ENCODE data around the gene UNC80.

Gene UNC80

GRCh38 chr2:209767316-209767715, 4.3 kb upstream of the UNC80 start:
- ChIA-PET POLR2A (no interaction called here), CTCF (no interaction called here)
- no peak for TF ChIP-seq CTBP1 (IDR thresholded peaks at IDR 0.05; ENCODE audit: borderline replicate concordance)
- TF ChIP-seq LEF1 (IDR thresholded peaks at IDR 0.05; ENCODE audit: borderline replicate concordance) = no peak
- no peak for TF ChIP-seq HDGF (IDR thresholded peaks at IDR 0.05; ENCODE audit: borderline replicate concordance)
- TF ChIP-seq ZNF384 (IDR thresholded peaks at IDR 0.05) = no peak
- no peak for TF ChIP-seq FOXK2 (IDR thresholded peaks at IDR 0.05)
- no peak for TF ChIP-seq FOXA1 (IDR thresholded peaks at IDR 0.05)
- TF ChIP-seq PKNOX1 (IDR thresholded peaks at IDR 0.05) = no peak
- no peak for TF ChIP-seq ARNT (IDR thresholded peaks at IDR 0.05)
- no peak for TF ChIP-seq ELF4 (IDR thresholded peaks at IDR 0.05)
- no peak for DNase-seq (ENCODE audit: extremely low spot score)

- no peak for DNase-seq (ENCODE audit: extremely low spot score)
- POLR2A ChIA-PET = no interaction called here
- TF ChIP-seq HDGF (IDR thresholded peaks at IDR 0.05; ENCODE audit: borderline replicate concordance) = no peak
- no peak for TF ChIP-seq ZNF384 (IDR thresholded peaks at IDR 0.05)
- TF ChIP-seq PKNOX1 (IDR thresholded peaks at IDR 0.05) = no peak
- TF ChIP-seq FOXM1 (IDR thresholded peaks at IDR 0.05; ENCODE audit: borderline replicate concordance) = no peak
- TF ChIP-seq ELF4 (IDR thresholded peaks at IDR 0.05) = no peak
- no peak for TF ChIP-seq SUZ12 (IDR thresholded peaks at IDR 0.05)
- no peak for TF ChIP-seq NFRKB (IDR thresholded peaks at IDR 0.05)
- TF ChIP-seq FOXK2 (IDR thresholded peaks at IDR 0.05) = no peak
- TF ChIP-seq SP1 (IDR thresholded peaks at IDR 0.05) = no peak
- TF ChIP-seq FOXA1 (IDR thresholded peaks at IDR 0.05) = no peak
- no peak for TF ChIP-seq BHLHE40 (IDR thresholded peaks at IDR 0.05; ENCODE audit: borderline replicate concordance)
- TF ChIP-seq ARNT (IDR thresholded peaks at IDR 0.05) = no peak
- no peak for TF ChIP-seq LEF1 (IDR thresholded peaks at IDR 0.05; ENCODE audit: borderline replicate concordance)
- TF ChIP-seq TARDBP (IDR thresholded peaks at IDR 0.05) = no peak
- TF ChIP-seq L3MBTL2 (conservative IDR thresholded peaks at IDR 0.05) = no peak
- TF ChIP-seq CTBP1 (IDR thresholded peaks at IDR 0.05; ENCODE audit: borderline replicate concordance) = no peak
- CTCF ChIA-PET = interaction anchor here (0.7 kb wide), 1 partner anchor 14 kb away, joined by 3 read pairs; no protein-coding TSS in a partner anchor
Observed at GRCh38 chr2:209768557-209768956, 3.1 kb upstream of the UNC80 start.

- POLR2A ChIA-PET = no interaction called here
- peak; percentile 9 for DNase-seq (ENCODE audit: extremely low spot score)
- CTCF ChIA-PET = interaction anchor here (0.6 to 1.0 kb wide), 4 partner anchors 27 to 1381 kb away, joined by 3 to 4 read pairs (median 3); no protein-coding TSS in a partner anchor
- no peak for TF ChIP-seq PKNOX1 (IDR thresholded peaks at IDR 0.05)
- no peak for TF ChIP-seq ARNT (IDR thresholded peaks at IDR 0.05)
- TF ChIP-seq SP1 (IDR thresholded peaks at IDR 0.05) = no peak
- no peak for TF ChIP-seq L3MBTL2 (conservative IDR thresholded peaks at IDR 0.05)
- no peak for TF ChIP-seq FOXM1 (IDR thresholded peaks at IDR 0.05; ENCODE audit: borderline replicate concordance)
- TF ChIP-seq NFRKB (IDR thresholded peaks at IDR 0.05) = no peak
- TF ChIP-seq FOXA1 (IDR thresholded peaks at IDR 0.05) = no peak
Observed at GRCh38 chr2:209772290-209772685, 656 bp downstream of the UNC80 start.

GRCh38 chr2:209773377-209773776, 1.7 kb downstream of the UNC80 start:
- ChIA-PET POLR2A (no interaction called here), CTCF (no interaction called here)
- TF ChIP-seq ELF4 (IDR thresholded peaks at IDR 0.05) (no peak), NFRKB (IDR thresholded peaks at IDR 0.05) (no peak), FOXK2 (IDR thresholded peaks at IDR 0.05) (no peak), SP1 (IDR thresholded peaks at IDR 0.05) (no peak), TARDBP (IDR thresholded peaks at IDR 0.05) (no peak), FOXM1 (IDR thresholded peaks at IDR 0.05; ENCODE audit: borderline replicate concordance) (no peak), ARNT (IDR thresholded peaks at IDR 0.05) (no peak), FOXA1 (IDR thresholded peaks at IDR 0.05) (no peak), BHLHE40 (IDR thresholded peaks at IDR 0.05; ENCODE audit: borderline replicate concordance) (no peak)
- DNase-seq (ENCODE audit: extremely low spot score) = no peak

GRCh38 chr2:209787416-209787815, 15.8 kb downstream of the UNC80 start:
- TF ChIP-seq FOXK2 (IDR thresholded peaks at IDR 0.05) (no peak), FOXM1 (IDR thresholded peaks at IDR 0.05; ENCODE audit: borderline replicate concordance) (no peak), PKNOX1 (IDR thresholded peaks at IDR 0.05) (no peak), HDGF (IDR thresholded peaks at IDR 0.05; ENCODE audit: borderline replicate concordance) (no peak), LEF1 (IDR thresholded peaks at IDR 0.05; ENCODE audit: borderline replicate concordance) (no peak), TARDBP (IDR thresholded peaks at IDR 0.05) (no peak), CTBP1 (IDR thresholded peaks at IDR 0.05; ENCODE audit: borderline replicate concordance) (no peak), FOXA1 (IDR thresholded peaks at IDR 0.05) (no peak), SP1 (IDR thresholded peaks at IDR 0.05) (no peak), NFRKB (IDR thresholded peaks at IDR 0.05) (no peak), ELF4 (IDR thresholded peaks at IDR 0.05) (no peak), L3MBTL2 (conservative IDR thresholded peaks at IDR 0.05) (no peak), BHLHE40 (IDR thresholded peaks at IDR 0.05; ENCODE audit: borderline replicate concordance) (no peak), SUZ12 (IDR thresholded peaks at IDR 0.05) (no peak), ARNT (IDR thresholded peaks at IDR 0.05) (no peak), ZNF384 (IDR thresholded peaks at IDR 0.05) (no peak)
- ChIA-PET POLR2A (no interaction called here), CTCF (no interaction called here)
- DNase-seq (ENCODE audit: extremely low spot score) = no peak

GRCh38 chr2:209788925-209789324, 17.3 kb downstream of the UNC80 start:
- DNase-seq (ENCODE audit: extremely low spot score) = no peak
- no peak for TF ChIP-seq SP1 (IDR thresholded peaks at IDR 0.05)
- TF ChIP-seq TARDBP (IDR thresholded peaks at IDR 0.05) = no peak
- no peak for TF ChIP-seq FOXK2 (IDR thresholded peaks at IDR 0.05)
- no peak for TF ChIP-seq ARNT (IDR thresholded peaks at IDR 0.05)
- TF ChIP-seq PKNOX1 (IDR thresholded peaks at IDR 0.05) = no peak
- TF ChIP-seq LEF1 (IDR thresholded peaks at IDR 0.05; ENCODE audit: borderline replicate concordance) = no peak
- TF ChIP-seq L3MBTL2 (conservative IDR thresholded peaks at IDR 0.05) = no peak
- POLR2A ChIA-PET = no interaction called here
- CTCF ChIA-PET = no interaction called here

Data from HEK293T (cell line).